ENCODE results near the gene SCAF1. TPM values are rescaled to one million over a fixed set of nuclear protein-coding genes. Genes with fewer than 3 reads are reported as not detected.

SCAF1 gene
- total and polyA plus RNA-seq, 2 of the 13 experiments (the other 11 are each of a cell fraction or from before 2014, with no cell fraction given): 3.3 to 6.1 TPM

- TF ChIP-seq ZGPAT (CRISPR knock-in tag; IDR thresholded peaks at IDR 0.05): peak; percentile 47; the same call in 1 of the 2 replicates
- 0 out of 2 replicates have a peak, but pooled peaks have one; percentile 21 for TF ChIP-seq HOMEZ (CRISPR knock-in tag; IDR thresholded peaks at IDR 0.05; ENCODE audit: low read depth)
- TF ChIP-seq ZNF251 (CRISPR knock-in tag; IDR thresholded peaks at IDR 0.05): no peak
- peak; percentile 51 for TF ChIP-seq RBM39 (IDR thresholded peaks at IDR 0.05; ENCODE audit: low read depth, low read length, poor library complexity, severe bottlenecking)
- TF ChIP-seq ZFY (CRISPR knock-in tag; IDR thresholded peaks at IDR 0.05): peak; percentile 55; the same call in 1 of the 2 replicates
- TF ChIP-seq ZNF101 (CRISPR knock-in tag; IDR thresholded peaks at IDR 0.05; ENCODE audit: borderline replicate concordance, low read depth): 0 out of 2 replicates have a peak, but pooled peaks have one; percentile 33
- peak; percentile 10; the same call in 1 of the 2 replicates for TF ChIP-seq MAZ (IDR thresholded peaks at IDR 0.05; ENCODE audit: borderline replicate concordance, low read depth, low read length)
- no peak for TF ChIP-seq MAZ (CRISPR knock-in tag; IDR thresholded peaks at IDR 0.05; ENCODE audit: low read depth)
- TF ChIP-seq HCFC1 (IDR thresholded peaks at IDR 0.05; ENCODE audit: low read depth, low read length): peak; percentile 32; the same call in 1 of the 2 replicates
These were observed 38.7 kb downstream of the SCAF1 start (continued) for GRCh38 chr19:49680421-49681351.

Measured in HepG2 (cell line).